K562 (cell line): Measurements from ENCODE around the gene TOR1AIP2. TPM values are rescaled to one million over a fixed set of nuclear protein-coding genes. Genes with fewer than 3 reads are reported as not detected.

Experiments used
- ATF1 ChIP-seq, 2 experiments: fragments of 450-650 bp in 1 of 2; IDR thresholded peaks; 2 replicates each; pipeline ENCODE4 v1.6.1; 2016; ENCODE audit warnings: missing compliant biosample characterization in 1 of 2, missing genetic modification characterization in 1 of 2
- BRD4 ChIP-seq: fragments of 200-600 bp; sonication (generic); IDR thresholded peaks from 2 replicates; pipeline ENCODE4 v1.6.1; 2017; ENCODE audit warnings: inconsistent platforms
- CBFA2T3 ChIP-seq: fragments of 450-650 bp; IDR thresholded peaks from 2 replicates; pipeline ENCODE4 v1.6.1; 2017
- CHCHD3 ChIP-seq: fragments of 250-450 bp; sonication (Bioruptor Pico); IDR thresholded peaks from 2 replicates; pipeline ENCODE4 v2.1.2; 2022; ENCODE audit warnings: mild to moderate bottlenecking
- ESRRA ChIP-seq: fragments of 450-650 bp; IDR thresholded peaks from 2 replicates; pipeline ENCODE4 v1.6.1; 2014; ENCODE audit warnings: low read depth, mild to moderate bottlenecking, moderate library complexity, borderline replicate concordance
- ETV1 ChIP-seq: fragments of 450-650 bp; conservative IDR thresholded peaks from 2 replicates; pipeline ENCODE4 v1.6.1; 2016; ENCODE audit warnings: missing genetic modification characterization, control low read depth, low read depth, missing compliant biosample characterization
- FOXP1 ChIP-seq: sonication (generic); formaldehyde crosslinking; IDR thresholded peaks from 2 replicates; pipeline ENCODE4 v1.8.0; 2022; ENCODE audit warnings: mild to moderate bottlenecking, missing genetic modification reagents
- GTF2F1 ChIP-seq: IDR thresholded peaks from 2 replicates; pipeline ENCODE4 v1.6.1; 2011; ENCODE audit warnings: low read depth, low read length, improper control_type of control experiment
- ILF3 ChIP-seq: fragments of 450-650 bp; IDR thresholded peaks from 2 replicates; pipeline ENCODE4 v1.6.1; 2018; ENCODE audit warnings: antibody characterized with exemption, mild to moderate bottlenecking, moderate library complexity, borderline replicate concordance
- KDM1A ChIP-seq, 2 experiments: fragments of 450-650 bp; IDR thresholded peaks; 2 replicates each; pipeline ENCODE4 v1.6.1; 2016; ENCODE audit warnings: mild to moderate bottlenecking in 2 of 2
- NCOA1 ChIP-seq: fragments of 450-650 bp; IDR thresholded peaks from 2 replicates; pipeline ENCODE4 v1.6.1; 2016; ENCODE audit warnings: low read depth
- PCBP2 ChIP-seq: fragments of 200-400 bp; formaldehyde crosslinking; IDR thresholded peaks from 2 replicates; pipeline ENCODE4 v1.6.1; 2018; ENCODE audit warnings: low read length, low read depth, mild to moderate bottlenecking, moderate library complexity; ENCODE audit not compliant: poor library complexity, severe bottlenecking
- SMAD2 ChIP-seq: fragments of 150-350 bp; IDR thresholded peaks from 2 replicates; pipeline ENCODE4 v1.6.1; 2014; ENCODE audit warnings: low read depth, mild to moderate bottlenecking, low read length
- SRSF9 ChIP-seq: fragments of 200-400 bp; formaldehyde crosslinking; IDR thresholded peaks from 2 replicates; pipeline ENCODE4 v1.6.1; 2017; ENCODE audit warnings: low read depth, low read length, borderline replicate concordance
- STAT5B ChIP-seq: fragments of 250-450 bp; sonication (Bioruptor Pico); IDR thresholded peaks from 2 replicates; pipeline ENCODE4 v1.8.0; 2021; ENCODE audit warnings: mild to moderate bottlenecking, inconsistent platforms
- TCF7 ChIP-seq: sonication (generic); IDR thresholded peaks from 2 replicates; pipeline ENCODE4 v1.6.1; 2016; ENCODE audit warnings: antibody characterized with exemption, borderline replicate concordance
- TFAM ChIP-seq: fragments of 250-450 bp; sonication (Bioruptor Pico); conservative IDR thresholded peaks from 2 replicates; pipeline ENCODE4 v1.5.0; 2021; ENCODE audit warnings: mild to moderate bottlenecking, moderate library complexity
- ZC3H11A ChIP-seq: IDR thresholded peaks from 2 replicates; pipeline ENCODE4 v1.6.1; 2012; ENCODE audit warnings: low read depth, low read length, improper control_type of control experiment
- ZFP1 ChIP-seq: fragments of 450-650 bp; formaldehyde crosslinking; IDR thresholded peaks from 2 replicates; pipeline ENCODE4 v1.4.0; 2020; ENCODE audit warnings: mild to moderate bottlenecking, mixed read lengths
- ZNF133 ChIP-seq: fragments of 250-450 bp; sonication (Bioruptor Pico); IDR thresholded peaks from 2 replicates; pipeline ENCODE4 v1.4.0; 2020; ENCODE audit warnings: mild to moderate bottlenecking
- ZNF224 ChIP-seq: sonication (generic); formaldehyde crosslinking; IDR thresholded peaks from 2 replicates; pipeline ENCODE4 v1.8.0; 2022; ENCODE audit warnings: mild to moderate bottlenecking, missing genetic modification reagents
- ZNF41 ChIP-seq: fragments of 250-450 bp; sonication (Bioruptor Pico); conservative IDR thresholded peaks from 2 replicates; pipeline ENCODE4 v1.4.0; 2020; ENCODE audit warnings: mild to moderate bottlenecking
- polyA plus RNA-seq, 8 experiments: library from polyadenylated mRNA; depleted of rRNA in 4 of 8; stranded (reverse) in 5 of 8; unstranded in 3 of 8; fragments of >200 nt; fragmentation: Nextera tagmentation in 2 of 8; fragmentation: Illumina TruSeq in 1 of 8; extraction: Ambion mirVana in 2 of 8; extraction: Trizol in 1 of 8; gene quantifications; 2 replicates each; pipeline versions ENCODE4 v1.2.1 to v1.2.3, GENCODE V29; 2011 to 2014; ENCODE audit warnings: inconsistent platforms in 1 of 8, missing spikeins in 1 of 8
- total RNA-seq, 7 experiments: library from RNA; depleted of rRNA in 6 of 7; stranded (reverse); fragments of >200 nt in 6 of 7; fragmentation: Illumina TruSeq in 2 of 7; extraction: Trizol in 2 of 7; gene quantifications; 2 replicates each; pipeline versions ENCODE4 v1.2.1 to v1.2.3, GENCODE V29; 2011 to 2021; ENCODE audit warnings: low replicate concordance in 1 of 7
- TF ChIP-seq, protein P1 (sequence below), 2 experiments: IDR thresholded peaks in 1 of 2; conservative IDR thresholded peaks in 1 of 2; 2 replicates each; pipeline ENCODE4 v1.6.1; 2016; ENCODE audit warnings: low read depth in 2 of 2, mild to moderate bottlenecking in 1 of 2, missing compliant biosample characterization in 1 of 2, missing genetic modification characterization in 1 of 2, moderate library complexity in 1 of 2
- TF ChIP-seq, protein P2 (sequence below): fragments of 450-650 bp; IDR thresholded peaks from 2 replicates; pipeline ENCODE4 v1.7.1; 2018; ENCODE audit warnings: mild to moderate bottlenecking, low read depth; ENCODE audit not compliant: partially characterized antibody

The TOR1AIP2 gene
- total and polyA plus RNA-seq, 9 of the 15 experiments (the other 6 are each of a cell fraction or from before 2014, with no cell fraction given), result 16.7 to 122 (median 41.4) TPM

DNA sequence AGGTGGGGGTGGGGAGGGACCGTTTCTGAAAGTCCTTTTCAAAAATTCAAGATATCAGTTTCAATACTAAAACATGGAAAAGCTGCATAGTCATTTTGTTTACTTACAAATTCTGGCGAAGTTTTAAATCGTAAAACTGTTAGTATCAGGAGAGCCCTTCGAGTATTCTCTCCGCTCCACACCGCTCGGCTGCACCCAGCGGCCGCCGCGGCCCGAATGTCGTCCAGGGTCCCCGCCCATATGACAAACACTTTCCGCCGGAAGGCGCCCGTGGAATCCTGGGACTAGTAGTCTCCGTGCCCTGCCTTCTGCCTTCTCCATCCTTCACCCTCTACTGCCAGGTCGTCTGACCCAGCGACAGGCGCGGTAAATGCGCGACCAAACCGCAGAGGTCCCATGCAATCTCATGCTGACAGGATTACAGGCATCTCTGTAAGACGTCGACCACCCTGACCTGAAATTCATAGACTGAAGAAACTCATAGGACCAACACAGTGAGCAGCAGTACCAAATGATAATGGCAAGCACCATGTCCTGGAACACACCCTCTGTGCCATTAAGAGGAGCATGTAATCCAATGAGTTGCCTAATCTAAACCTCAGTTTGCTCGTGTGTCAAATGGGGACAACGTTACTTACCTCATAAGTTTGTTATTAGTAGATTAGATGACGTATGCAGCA is at the start of gene TOR1AIP2 (continued):
- no peak for TF ChIP-seq TFAM (CRISPR knock-in tag)
- no peak for TF ChIP-seq SRSF9
- no peak for TF ChIP-seq NCOA1
- TF ChIP-seq ILF3, result no peak
- TF ChIP-seq, protein P1, sequence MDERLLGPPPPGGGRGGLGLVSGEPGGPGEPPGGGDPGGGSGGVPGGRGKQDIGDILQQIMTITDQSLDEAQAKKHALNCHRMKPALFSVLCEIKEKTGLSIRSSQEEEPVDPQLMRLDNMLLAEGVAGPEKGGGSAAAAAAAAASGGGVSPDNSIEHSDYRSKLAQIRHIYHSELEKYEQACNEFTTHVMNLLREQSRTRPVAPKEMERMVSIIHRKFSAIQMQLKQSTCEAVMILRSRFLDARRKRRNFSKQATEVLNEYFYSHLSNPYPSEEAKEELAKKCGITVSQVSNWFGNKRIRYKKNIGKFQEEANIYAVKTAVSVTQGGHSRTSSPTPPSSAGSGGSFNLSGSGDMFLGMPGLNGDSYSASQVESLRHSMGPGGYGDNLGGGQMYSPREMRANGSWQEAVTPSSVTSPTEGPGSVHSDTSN (CRISPR knock-in tag; IDR thresholded peaks at IDR 0.05; ENCODE audit: low read depth), result no peak
- TF ChIP-seq, protein P1 (tag; conservative IDR thresholded peaks at IDR 0.05; ENCODE audit: low read depth), result no peak
- TF ChIP-seq TCF7, result peak; percentile 31; the same call in 1 of the 2 replicates
- peak; percentile 82; the same call in 1 of the 2 replicates for TF ChIP-seq ESRRA
- TF ChIP-seq CBFA2T3, result no peak
- TF ChIP-seq FOXP1, result 0 out of 2 replicates have a peak, but pooled peaks have one; percentile 73
- TF ChIP-seq STAT5B, result no peak
- TF ChIP-seq CHCHD3 (CRISPR knock-in tag), result no peak
- TF ChIP-seq GTF2F1, result peak; percentile 69; the same call in 1 of the 2 replicates
- TF ChIP-seq ETV1 (tag), result no peak
- TF ChIP-seq ATF1 (CRISPR knock-in tag; IDR thresholded peaks at IDR 0.05), result no peak
- peak; percentile 95 for TF ChIP-seq ATF1 (tag; IDR thresholded peaks at IDR 0.05)
- TF ChIP-seq ZFP1, result no peak
- TF ChIP-seq BRD4, result no peak
- 0 out of 2 replicates have a peak, but pooled peaks have one; percentile 66 for TF ChIP-seq ZC3H11A
- TF ChIP-seq ZNF41, result no peak
- TF ChIP-seq PCBP2, result no peak
- TF ChIP-seq, protein P2, sequence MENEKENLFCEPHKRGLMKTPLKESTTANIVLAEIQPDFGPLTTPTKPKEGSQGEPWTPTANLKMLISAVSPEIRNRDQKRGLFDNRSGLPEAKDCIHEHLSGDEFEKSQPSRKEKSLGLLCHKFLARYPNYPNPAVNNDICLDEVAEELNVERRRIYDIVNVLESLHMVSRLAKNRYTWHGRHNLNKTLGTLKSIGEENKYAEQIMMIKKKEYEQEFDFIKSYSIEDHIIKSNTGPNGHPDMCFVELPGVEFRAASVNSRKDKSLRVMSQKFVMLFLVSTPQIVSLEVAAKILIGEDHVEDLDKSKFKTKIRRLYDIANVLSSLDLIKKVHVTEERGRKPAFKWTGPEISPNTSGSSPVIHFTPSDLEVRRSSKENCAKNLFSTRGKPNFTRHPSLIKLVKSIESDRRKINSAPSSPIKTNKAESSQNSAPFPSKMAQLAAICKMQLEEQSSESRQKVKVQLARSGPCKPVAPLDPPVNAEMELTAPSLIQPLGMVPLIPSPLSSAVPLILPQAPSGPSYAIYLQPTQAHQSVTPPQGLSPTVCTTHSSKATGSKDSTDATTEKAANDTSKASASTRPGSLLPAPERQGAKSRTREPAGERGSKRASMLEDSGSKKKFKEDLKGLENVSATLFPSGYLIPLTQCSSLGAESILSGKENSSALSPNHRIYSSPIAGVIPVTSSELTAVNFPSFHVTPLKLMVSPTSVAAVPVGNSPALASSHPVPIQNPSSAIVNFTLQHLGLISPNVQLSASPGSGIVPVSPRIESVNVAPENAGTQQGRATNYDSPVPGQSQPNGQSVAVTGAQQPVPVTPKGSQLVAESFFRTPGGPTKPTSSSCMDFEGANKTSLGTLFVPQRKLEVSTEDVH, result peak; percentile 53
- TF ChIP-seq KDM1A (IDR thresholded peaks at IDR 0.05), result peak; percentile 85 to 92
- TF ChIP-seq SMAD2, result no peak
- no peak for TF ChIP-seq ZNF133 (CRISPR knock-in tag)
- no peak for TF ChIP-seq ZNF224 (CRISPR knock-in tag)
